ENCODE measurements around the gene JMY.

DNA sequence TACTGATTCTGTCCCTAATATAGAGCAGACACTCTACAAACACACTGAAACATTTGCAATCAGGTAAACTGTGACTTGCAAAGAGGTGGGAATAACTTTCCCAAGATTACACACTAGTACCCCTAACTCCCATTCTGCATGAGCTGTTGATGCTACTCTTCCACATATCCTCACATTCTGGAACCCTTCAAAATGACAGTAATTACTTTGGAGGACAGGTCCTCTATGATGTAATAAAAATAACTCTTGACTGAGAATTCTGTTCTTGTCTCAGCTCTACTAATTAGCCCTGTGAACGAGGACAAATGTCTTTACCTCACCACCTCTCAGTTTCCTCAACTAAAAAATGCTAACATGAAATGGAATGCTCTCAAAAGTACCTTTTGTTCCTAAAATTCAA, 49.5 kb upstream of the JMY start:
- TF ChIP-seq CTCF (IDR thresholded peaks at IDR 0.05; ENCODE audit: low read length) (no peak), EZH2 (IDR thresholded peaks at IDR 0.05; ENCODE audit: borderline replicate concordance, low read length) (no peak)
